Non-pigmented ciliary epithelial cell (primary cell): ENCODE measurements around the gene TMEM95.

ENCODE experiments used
- DNase-seq: peaks from one replicate; pipeline ENCODE4 v3.0.0-alpha.2; 2010; ENCODE audit warnings: low read depth

TMEM95 gene

DNA sequence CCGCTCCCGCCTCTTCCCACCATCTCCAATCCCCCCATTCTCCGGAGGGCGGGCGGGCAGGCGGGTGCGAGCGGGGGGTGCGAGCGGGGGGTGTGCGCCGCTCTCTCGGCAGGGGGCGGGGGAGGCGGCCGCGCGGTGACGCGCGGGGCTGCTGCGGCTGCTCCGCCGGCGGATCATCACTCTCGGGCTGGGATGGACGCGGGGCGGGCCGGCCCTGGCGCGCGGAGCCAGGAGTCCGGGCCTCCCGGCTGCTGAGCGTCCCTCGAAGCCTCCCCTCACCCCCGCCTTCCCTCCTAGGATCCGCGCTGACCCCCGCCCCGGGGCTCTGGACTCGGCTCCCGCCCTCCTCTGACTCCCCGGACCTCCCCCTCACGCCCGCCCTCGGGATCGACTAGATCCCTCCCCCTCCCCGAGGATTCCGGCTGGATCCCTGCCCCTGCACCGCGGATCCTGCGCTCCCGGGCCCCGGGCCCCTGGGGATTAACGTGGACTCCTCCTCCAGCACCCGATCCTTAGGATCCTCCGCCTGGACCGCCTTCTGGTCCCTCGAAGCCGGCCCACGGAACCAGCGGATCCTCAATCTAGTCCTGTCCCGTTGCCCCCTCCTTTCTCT is 49.9 kb downstream of the TMEM95 start:
- DNase-seq = no peak

DNA sequence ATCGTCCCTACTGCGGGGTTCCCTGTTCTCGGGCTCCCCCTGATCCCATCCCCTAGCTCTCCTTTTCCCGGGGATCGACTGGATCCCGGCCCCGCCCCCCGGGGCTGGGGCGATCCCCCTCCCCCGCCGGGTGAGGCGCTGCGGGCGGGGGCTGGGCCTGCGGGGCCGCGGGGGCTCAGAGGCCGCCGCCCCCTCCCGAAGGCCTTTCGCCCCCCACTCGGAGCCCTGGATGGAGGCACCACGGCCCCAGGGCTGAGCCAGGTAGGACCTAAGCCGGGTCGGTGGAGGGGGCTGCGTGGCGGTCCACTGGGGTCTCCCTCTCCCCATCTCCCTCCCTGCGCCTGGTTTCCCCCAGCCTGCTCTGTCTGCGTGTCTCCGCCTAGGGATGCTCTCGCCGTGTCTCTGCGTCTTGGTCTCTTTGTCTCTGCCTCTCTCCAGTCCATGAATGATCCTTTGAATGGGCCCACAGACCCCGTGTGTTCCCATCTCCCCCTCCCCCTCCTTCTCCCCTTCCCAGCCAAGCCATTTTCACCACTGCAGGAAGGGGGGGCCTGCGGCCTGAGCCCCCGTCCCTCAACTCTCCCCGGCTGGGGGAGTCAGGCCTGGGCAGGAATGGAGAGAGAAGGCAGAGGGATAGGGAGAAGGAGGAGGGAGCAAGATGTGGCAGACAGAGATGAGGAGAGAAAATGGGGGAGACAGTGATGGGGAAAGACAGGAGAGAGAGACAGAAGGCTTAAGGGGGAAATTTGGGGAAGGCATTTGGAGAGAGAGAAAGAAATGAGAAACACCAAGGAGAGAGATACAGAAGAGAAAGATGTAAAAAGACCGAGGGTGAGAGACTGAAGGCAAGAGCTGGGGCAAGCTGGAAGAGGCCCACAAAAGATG is 50.6 kb downstream of the TMEM95 start:
- no peak for DNase-seq

DNA sequence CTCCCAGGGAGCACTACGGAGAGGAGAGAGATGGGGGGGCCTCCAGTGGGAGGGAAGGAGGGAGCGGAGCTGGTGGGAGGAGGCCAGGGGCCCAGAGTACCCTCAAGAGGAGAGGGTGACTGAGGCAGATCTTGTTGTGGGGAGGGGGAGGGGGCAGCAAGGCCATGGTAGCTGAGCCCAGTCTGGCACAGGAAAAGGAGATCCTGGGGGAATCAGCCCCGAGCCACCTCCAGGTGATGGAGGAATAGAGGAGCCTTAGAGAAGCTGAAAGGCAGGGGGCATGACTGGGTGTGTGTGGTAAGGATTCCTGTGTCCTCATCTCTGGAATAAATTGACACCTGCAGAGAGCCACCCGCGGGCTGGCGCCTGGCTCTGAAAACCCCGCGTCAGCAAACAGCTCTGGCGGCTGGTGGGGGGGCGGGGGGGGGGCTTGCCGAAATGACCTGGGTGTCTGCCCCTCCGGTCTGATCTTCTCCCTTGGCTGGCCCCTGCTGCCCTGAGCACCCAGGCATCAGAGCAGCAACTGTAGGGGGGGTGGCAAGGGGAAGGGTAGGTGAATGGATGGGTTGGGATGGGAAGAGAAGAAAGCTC is 51.4 kb downstream of the TMEM95 start:
- DNase-seq = no peak
